DND-41 (cell line): ENCODE measurements around the gene SLC15A1.

Experiments used
- ATAC-seq: fragments of 200-7000 bp; cut with Tn5 transposase; 3 replicates; pipeline ENCODE4 v1.9.1; 2021; ENCODE audit warnings: low read depth; ENCODE audit not compliant: insufficient read depth
- DNase-seq: peaks from one replicate; pipeline ENCODE4 v3.0.0-alpha.2; 2020
- H2AFZ ChIP-seq: 2 replicates; pipeline ENCODE4 v1.6.0; 2012; ENCODE audit warnings: low read depth, low read length
- H3K27ac ChIP-seq: 2 replicates; pipeline ENCODE4 v1.5.1; 2012; ENCODE audit warnings: low read length, inconsistent platforms
- H3K27me3 ChIP-seq: fragments of 200-600 bp; sonication (generic); 2 replicates; pipeline ENCODE4 v1.6.0; 2012; ENCODE audit warnings: low read length, mild to moderate bottlenecking, inconsistent platforms; ENCODE audit not compliant: insufficient read depth, poor library complexity
- H3K36me3 ChIP-seq: 2 replicates; pipeline ENCODE4 v1.5.1; 2012; ENCODE audit warnings: low read length, inconsistent platforms; ENCODE audit not compliant: insufficient read depth
- H3K4me1 ChIP-seq: 2 replicates; pipeline ENCODE4 v1.5.1; 2012; ENCODE audit warnings: mild to moderate bottlenecking, low read length; ENCODE audit not compliant: insufficient read depth
- H3K4me2 ChIP-seq: 2 replicates; pipeline ENCODE4 v1.6.0; 2012; ENCODE audit warnings: mild to moderate bottlenecking, moderate library complexity, low read length, inconsistent platforms; ENCODE audit not compliant: insufficient read depth
- H3K4me3 ChIP-seq, 2 experiments: fragments of 200-600 bp in 1 of 2; shearing (Covaris generic) in 1 of 2; 2 replicates each; pipeline ENCODE4 v1.5.1; 2012 to 2016; ENCODE audit warnings: inconsistent platforms in 2 of 2, low read length in 2 of 2, mild to moderate bottlenecking in 2 of 2, low read depth in 1 of 2, moderate library complexity in 1 of 2
- H3K79me2 ChIP-seq: 2 replicates; pipeline ENCODE4 v1.6.0; 2012; ENCODE audit warnings: low read length, inconsistent platforms; ENCODE audit not compliant: insufficient read depth
- H3K9ac ChIP-seq: 2 replicates; pipeline ENCODE4 v1.6.0; 2012; ENCODE audit warnings: low read depth, mild to moderate bottlenecking, inconsistent platforms, low read length, moderate library complexity
- H3K9me3 ChIP-seq: 2 replicates; pipeline ENCODE4 v1.5.1; 2012; ENCODE audit warnings: low read length, moderate library complexity, mild to moderate bottlenecking, inconsistent platforms; ENCODE audit not compliant: insufficient read depth, severe bottlenecking
- H4K20me1 ChIP-seq: 2 replicates; pipeline ENCODE4 v1.6.0; 2012; ENCODE audit warnings: low read length; ENCODE audit not compliant: insufficient read depth
- CTCF ChIP-seq: IDR thresholded peaks from 2 replicates; pipeline ENCODE4 v1.5.1; 2012; ENCODE audit warnings: borderline replicate concordance, low read length, moderate library complexity, mild to moderate bottlenecking; ENCODE audit not compliant: poor library complexity, severe bottlenecking; ENCODE audit errors: extremely low read depth
- EZH2 ChIP-seq: IDR thresholded peaks from 3 replicates; pipeline ENCODE4 v1.6.1; 2012; ENCODE audit warnings: borderline replicate concordance, low read depth, mild to moderate bottlenecking, moderate library complexity, low read length, inconsistent platforms; ENCODE audit not compliant: severe bottlenecking

The SLC15A1 gene

DNA sequence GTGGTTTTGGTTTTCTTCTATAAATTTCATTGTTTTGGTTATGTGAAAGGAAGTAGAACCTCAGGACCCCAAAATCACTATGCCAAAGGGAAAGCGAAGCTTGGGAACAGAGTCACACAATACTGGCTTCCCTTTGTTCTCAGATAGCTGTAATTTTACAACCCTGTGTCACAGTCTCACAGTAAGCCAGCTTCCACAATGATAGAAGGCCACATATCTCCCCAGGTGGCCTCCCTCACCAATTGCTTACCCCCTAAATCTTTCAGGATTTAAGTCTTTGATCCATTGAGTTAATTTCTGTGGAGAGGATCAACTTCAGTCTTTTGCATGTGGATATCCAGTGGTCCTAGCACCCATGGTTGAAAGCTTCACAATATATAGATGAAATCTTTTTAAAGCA, 58.7 kb downstream of the SLC15A1 start:
- no peak for DNase-seq
- H3K27ac ChIP-seq: no peak overlapping the region
- TF ChIP-seq CTCF (no peak), EZH2 (no peak)

GRCh38 chr13:98691360-98691759, 61.1 kb downstream of the SLC15A1 start:
- no peak for ATAC-seq
- H3K27ac ChIP-seq: no peak overlapping the region

More for the DNA sequence above, 58.7 kb downstream of the SLC15A1 start:
- no peaks in the 10 kb centered on the region for H3K9me3 ChIP-seq
- no peaks in the 10 kb centered on the region for H3K27me3 ChIP-seq
- no peak overlapping the region for H3K4me3 ChIP-seq
- H3K36me3 ChIP-seq: no peaks in the 10 kb centered on the region
- H3K4me1 ChIP-seq: no peaks in the 10 kb centered on the region
- no peak overlapping the region for H2AFZ ChIP-seq
- no peaks in the 10 kb centered on the region for H3K79me2 ChIP-seq
- no peak for ATAC-seq
- no peak overlapping the region for H3K4me2 ChIP-seq
- no peak overlapping the region for H3K9ac ChIP-seq
- H4K20me1 ChIP-seq: no peaks in the 10 kb centered on the region

DNA sequence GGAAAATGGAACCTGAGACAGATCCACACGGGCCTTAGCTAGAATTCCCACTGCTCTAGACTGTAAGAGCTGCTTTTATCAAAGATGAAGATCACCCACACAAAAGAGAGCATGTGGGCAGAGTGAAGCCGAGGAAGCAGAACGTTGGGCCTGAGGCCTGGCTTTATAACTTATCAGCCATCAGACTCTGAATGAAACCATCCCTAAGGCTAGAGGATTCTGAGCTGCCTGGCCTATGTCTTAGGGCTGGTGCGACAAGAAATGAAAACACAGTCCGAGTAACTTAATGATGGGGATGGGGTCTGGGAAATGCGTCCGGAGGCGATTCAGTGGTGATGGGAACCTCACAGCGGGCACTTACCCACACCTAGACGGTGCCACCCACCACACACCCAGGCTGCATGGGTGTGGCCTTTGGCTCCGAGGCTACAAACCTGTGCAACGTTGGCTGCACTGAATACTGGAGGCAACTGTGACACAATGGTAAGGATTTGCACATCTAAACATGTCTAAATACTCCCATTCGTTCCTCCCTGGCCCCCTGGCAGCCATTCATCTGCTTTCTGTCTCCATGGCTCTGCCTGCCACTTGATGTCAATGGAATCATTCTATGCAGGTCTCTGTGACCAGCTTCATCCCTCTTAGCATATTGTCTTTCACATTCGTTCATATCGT, 62.0 kb downstream of the SLC15A1 start:
- H3K27me3 ChIP-seq: peaks cover 7% of the 10 kb centered on the region
- no peak overlapping the region for H3K4me3 ChIP-seq
- H3K4me1 ChIP-seq: no peaks in the 10 kb centered on the region
- no peak overlapping the region for H3K9ac ChIP-seq
- no peak for TF ChIP-seq CTCF
- no peak for TF ChIP-seq EZH2
- H3K27ac ChIP-seq: no peak overlapping the region
- no peaks in the 10 kb centered on the region for H3K36me3 ChIP-seq
- no peak overlapping the region for H3K4me2 ChIP-seq
- no peaks in the 10 kb centered on the region for H3K9me3 ChIP-seq
- H2AFZ ChIP-seq: no peak overlapping the region
- H4K20me1 ChIP-seq: no peaks in the 10 kb centered on the region
- DNase-seq: no peak
- no peak for ATAC-seq
- H3K79me2 ChIP-seq: no peaks in the 10 kb centered on the region

More at GRCh38 chr13:98691360-98691759, 61.1 kb downstream of the SLC15A1 start:
- DNase-seq: no peak
- no peaks in the 10 kb centered on the region for H3K9me3 ChIP-seq
- TF ChIP-seq EZH2 (no peak), CTCF (no peak)
- no peak overlapping the region for H2AFZ ChIP-seq
- H3K4me2 ChIP-seq: no peak overlapping the region
- no peaks in the 10 kb centered on the region for H3K4me1 ChIP-seq
- H3K27me3 ChIP-seq: peaks cover 7% of the 10 kb centered on the region
- H3K9ac ChIP-seq: no peak overlapping the region
- H3K36me3 ChIP-seq: no peaks in the 10 kb centered on the region
- no peak overlapping the region for H3K4me3 ChIP-seq
- no peaks in the 10 kb centered on the region for H4K20me1 ChIP-seq
- no peaks in the 10 kb centered on the region for H3K79me2 ChIP-seq
